Jurkat, Clone E6-1 (cell line): Measurements from ENCODE around the gene CMTM8.
"Not testable (repeated sequence)": the region's sequence is repeated elsewhere in the genome, so short reads cannot be mapped to it uniquely, and the experiment has no call there.

Experiments
- DNase-seq: peaks from one replicate; pipeline ENCODE4 v3.0.0-alpha.2; 2011; ENCODE audit warnings: low read depth, low spot score
- H3K4me3 ChIP-seq: 2 replicates; pipeline ENCODE4 v1.5.1; 2011; ENCODE audit warnings: mild to moderate bottlenecking, low read length, control low read depth, moderate library complexity

The CMTM8 gene

GRCh38 chr3:32224016-32224516 lies 14.4 kb upstream of the CMTM8 start:
- DNase-seq: no peak
- H3K4me3 ChIP-seq: no peak overlapping the region

GRCh38 chr3:32226875-32227500 lies 11.5 kb upstream of the CMTM8 start:
- H3K4me3 ChIP-seq: no peak overlapping the region
- no peak for DNase-seq

GRCh38 chr3:32228743-32229142 lies 9.7 kb upstream of the CMTM8 start:
- DNase-seq, H3K4me3 ChIP-seq: not testable (repeated sequence)

- H3K4me3 ChIP-seq: no peak overlapping the region
- no peak for DNase-seq
Observed at GRCh38 chr3:32229565-32229964, 8.9 kb upstream of the CMTM8 start.

GRCh38 chr3:32236377-32236776 lies 2.1 kb upstream of the CMTM8 start:
- no peak for DNase-seq
- no peak overlapping the region for H3K4me3 ChIP-seq

GRCh38 chr3:32237670-32238452 lies 619 bp upstream of the CMTM8 start:
- no peak for DNase-seq
- peak overlapping the region; percentile 16; the same call in 1 of the 2 replicates for H3K4me3 ChIP-seq

GRCh38 chr3:32239307-32240158 lies 1.1 kb downstream of the CMTM8 start:
- DNase-seq: no peak
- peak overlapping the region; percentile 65 for H3K4me3 ChIP-seq

GRCh38 chr3:32240159-32240545 lies 1.7 kb downstream of the CMTM8 start:
- DNase-seq: peak; percentile 69
- H3K4me3 ChIP-seq: no peak overlapping the region

GRCh38 chr3:32241100-32241499 lies 2.6 kb downstream of the CMTM8 start:
- no peak for DNase-seq
- H3K4me3 ChIP-seq: no peak overlapping the region

- no peak for DNase-seq
- H3K4me3 ChIP-seq: no peak overlapping the region
Observed at GRCh38 chr3:32243519-32243918, 5.0 kb downstream of the CMTM8 start.

GRCh38 chr3:32245200-32245599 lies 6.7 kb downstream of the CMTM8 start:
- DNase-seq: no peak
- H3K4me3 ChIP-seq: no peak overlapping the region

GRCh38 chr3:32246079-32246675 lies 7.7 kb downstream of the CMTM8 start:
- no peak for DNase-seq

GRCh38 chr3:32249184-32249782 lies 10.8 kb downstream of the CMTM8 start:
- no peak overlapping the region for H3K4me3 ChIP-seq
- DNase-seq: no peak

More at GRCh38 chr3:32246079-32246675, 7.7 kb downstream of the CMTM8 start:
- H3K4me3 ChIP-seq: no peak overlapping the region

- DNase-seq: no peak
- H3K4me3 ChIP-seq: no peak overlapping the region
Observed at GRCh38 chr3:32254268-32254667, 15.8 kb downstream of the CMTM8 start.

GRCh38 chr3:32255345-32255744 lies 16.9 kb downstream of the CMTM8 start:
- H3K4me3 ChIP-seq: no peak overlapping the region
- DNase-seq: no peak

- no peak overlapping the region for H3K4me3 ChIP-seq
- no peak for DNase-seq
Observed at GRCh38 chr3:32256206-32256605, 17.7 kb downstream of the CMTM8 start.

- H3K4me3 ChIP-seq: no peak overlapping the region
- no peak for DNase-seq
Observed at GRCh38 chr3:32257042-32257441, 18.6 kb downstream of the CMTM8 start.

GRCh38 chr3:32257641-32258438 lies 19.4 kb downstream of the CMTM8 start:
- no peak overlapping the region for H3K4me3 ChIP-seq

More at GRCh38 chr3:32257641-32258438, 19.4 kb downstream of the CMTM8 start:
- DNase-seq: peak; percentile 32
